HUDEP-2 (cell line): Measurements from ENCODE around the gene RPL21.
"Not testable (repeated sequence)": the region's sequence is repeated elsewhere in the genome, so short reads cannot be mapped to it uniquely, and the experiment has no call there.

Experiments used
- DNase-seq, 76 experiments: peaks; one replicate each; lab custom pipeline; 2025; ENCODE audit not compliant: unreplicated experiment in 76 of 76; lab: John Stamatoyannopoulos, UW

Gene RPL21

GRCh38 chr13:27251166-27252091, at the start of gene RPL21:
TSS of gene RPL21 (plus strand) at chr13:27251558. CDS start at chr13:27253777, 2,219 bp downstream.
- DNase-seq, result peak; percentile 46 to 95 (median 87)

- no peak for DNase-seq
Measured at GRCh38 chr13:27201661-27202060, 49.7 kb upstream of the RPL21 start.

GRCh38 chr13:27203186-27203585, 48.2 kb upstream of the RPL21 start:
- peak in 8 of 76 experiments; percentile 2 to 21 (median 8) for DNase-seq

GRCh38 chr13:27203854-27204253, 47.5 kb upstream of the RPL21 start:
- peak in 9 of 76 experiments; percentile 2 to 31 (median 15) for DNase-seq

- DNase-seq, result no peak
Measured at GRCh38 chr13:27208514-27208913, 42.8 kb upstream of the RPL21 start.

- no peak for DNase-seq
Measured at GRCh38 chr13:27211271-27211670, 40.1 kb upstream of the RPL21 start.

GRCh38 chr13:27211771-27212364, 39.5 kb upstream of the RPL21 start:
- no peak for DNase-seq

- not testable (repeated sequence) for DNase-seq
Measured at GRCh38 chr13:27213386-27213785, 38.0 kb upstream of the RPL21 start.

GRCh38 chr13:27217791-27218190, 33.6 kb upstream of the RPL21 start:
- peak in 2 of 76 experiments; percentile 13 to 19 for DNase-seq

GRCh38 chr13:27218861-27219260, 32.5 kb upstream of the RPL21 start:
- DNase-seq, result not testable (repeated sequence)

GRCh38 chr13:27219611-27220010, 31.7 kb upstream of the RPL21 start:
- DNase-seq, result no peak

- not testable (repeated sequence) for DNase-seq
Measured at GRCh38 chr13:27222100-27222499, 29.3 kb upstream of the RPL21 start.

- DNase-seq, result no peak
Measured at GRCh38 chr13:27226991-27227390, 24.4 kb upstream of the RPL21 start.

GRCh38 chr13:27228131-27228530, 23.2 kb upstream of the RPL21 start:
- no peak for DNase-seq

- DNase-seq, result no peak
Measured at GRCh38 chr13:27229642-27230041, 21.7 kb upstream of the RPL21 start.

GRCh38 chr13:27233964-27234363, 17.4 kb upstream of the RPL21 start:
- no peak for DNase-seq

- no peak for DNase-seq
Measured at GRCh38 chr13:27236478-27236877, 14.9 kb upstream of the RPL21 start.

GRCh38 chr13:27242702-27243101, 8.7 kb upstream of the RPL21 start:
- DNase-seq, result peak in 73 of 76 experiments; percentile 8 to 92 (median 72)

GRCh38 chr13:27245610-27246009, 5.7 kb upstream of the RPL21 start:
- DNase-seq, result no peak

- DNase-seq, result no peak
Measured at GRCh38 chr13:27250833-27251165, 559 bp upstream of the RPL21 start.

GRCh38 chr13:27252467-27252866, 1.1 kb downstream of the RPL21 start:
- no peak for DNase-seq

GRCh38 chr13:27257233-27257568, 5.8 kb downstream of the RPL21 start:
- no peak for DNase-seq
